ENCODE data around the gene IL11RA. TPM values are rescaled to one million over a fixed set of nuclear protein-coding genes. Genes with fewer than 3 reads are reported as not detected.

The IL11RA gene
- total RNA-seq, 4 donors from 2014 or later, result 3.2 to 153 (median 49.9) TPM

GRCh38 chr9:34630402-34631154 lies 21.4 kb upstream of the IL11RA start:
- peaks cover 0 to 4% of the 10 kb centered on the region in 2 donors for H3K4me1 ChIP-seq
- DNase-seq, result no peak
- peaks cover 25 to 37% of the 10 kb centered on the region in 2 donors for H3K27me3 ChIP-seq
- no peaks in the 10 kb centered on the region for H3K9me3 ChIP-seq
- intact Hi-C loops (cut with DNase I; ENCODE audit: low total_unique reads), result no loop called here
- TF ChIP-seq POLR2A (IDR thresholded peaks at IDR 0.05) (no peak), CTCF (IDR thresholded peaks at IDR 0.05) (no peak)
- H3K4me3 ChIP-seq, result no peak overlapping the region
- H3K36me3 ChIP-seq, result no peaks in the 10 kb centered on the region
- no peak overlapping the region for H3K27ac ChIP-seq

GRCh38 chr9:34633166-34633565 lies 18.8 kb upstream of the IL11RA start:
- TF ChIP-seq CTCF (IDR thresholded peaks at IDR 0.05) (no peak), POLR2A (IDR thresholded peaks at IDR 0.05) (no peak)
- intact Hi-C loops (cut with DNase I; ENCODE audit: low total_unique reads), result no loop called here
- no peak for DNase-seq
- Histone ChIP-seq H3K4me3 (no peak overlapping the region), H3K9me3 (no peaks in the 10 kb centered on the region), H3K27me3 (peaks cover 6 to 11% of the 10 kb centered on the region in 2 donors), H3K36me3 (no peaks in the 10 kb centered on the region), H3K27ac (no peak overlapping the region), H3K4me1 (peaks cover 0 to 4% of the 10 kb centered on the region in 2 donors)

- Histone ChIP-seq H3K27ac (no peak overlapping the region), H3K4me1 (no peaks in the 10 kb centered on the region), H3K36me3 (no peaks in the 10 kb centered on the region), H3K27me3 (peaks cover 0 to 7% of the 10 kb centered on the region in 2 donors), H3K9me3 (no peaks in the 10 kb centered on the region), H3K4me3 (no peak overlapping the region)
- intact Hi-C loops (cut with DNase I; ENCODE audit: low total_unique reads), result no loop called here
- DNase-seq, result peak; percentile 52 to 68
- TF ChIP-seq POLR2A (IDR thresholded peaks at IDR 0.05) (no peak), CTCF (IDR thresholded peaks at IDR 0.05) (peak; percentile 69 to 87 (median 83))
Observed at GRCh38 chr9:34633851-34634550, 18.0 kb upstream of the IL11RA start.

- Histone ChIP-seq H3K27ac (no peak overlapping the region), H3K4me3 (no peak overlapping the region), H3K4me1 (no peaks in the 10 kb centered on the region), H3K9me3 (no peaks in the 10 kb centered on the region), H3K36me3 (no peaks in the 10 kb centered on the region), H3K27me3 (peaks cover 0 to 1% of the 10 kb centered on the region in 2 donors)
- intact Hi-C loops (cut with DNase I; ENCODE audit: low total_unique reads), result no loop called here
- DNase-seq, result no peak
- TF ChIP-seq CTCF (IDR thresholded peaks at IDR 0.05) (no peak), POLR2A (IDR thresholded peaks at IDR 0.05) (no peak)
Observed at GRCh38 chr9:34634551-34635248, 17.3 kb upstream of the IL11RA start.

Measured in uterus (tissue), 4 donors.